H9 (cell line): ENCODE results near the gene TPP1. TPM values are rescaled to one million over a fixed set of nuclear protein-coding genes. Genes with fewer than 3 reads are reported as not detected.

Source experiments
- DNase-seq: peaks from one replicate; pipeline ENCODE4 v3.0.0-alpha.2; 2017
- H2AFZ ChIP-seq: one replicate; pipeline ENCODE4 v1.6.1; 2013; ENCODE audit warnings: mild to moderate bottlenecking, low read length, control low read depth, moderate library complexity
- H2AK5ac ChIP-seq: 2 replicates; pipeline ENCODE4 v1.6.1; 2013; ENCODE audit warnings: low read length, control low read depth, mixed read lengths; ENCODE audit not compliant: insufficient read length
- H2BK120ac ChIP-seq: one replicate; pipeline ENCODE4 v1.6.1; 2013; ENCODE audit warnings: low read depth, mild to moderate bottlenecking, low read length, control low read depth, inconsistent platforms; ENCODE audit not compliant: poor library complexity, severe bottlenecking
- H2BK12ac ChIP-seq: 2 replicates; pipeline ENCODE4 v1.6.1; 2013; ENCODE audit warnings: low read length, control low read depth, mixed read lengths, low read depth; ENCODE audit not compliant: insufficient read length
- H2BK15ac ChIP-seq: 2 replicates; pipeline ENCODE4 v1.6.1; 2013; ENCODE audit warnings: low read depth, low read length, control low read depth
- H2BK20ac ChIP-seq: one replicate; pipeline ENCODE4 v1.6.1; 2013; ENCODE audit warnings: low read depth, mild to moderate bottlenecking, low read length, control low read depth, inconsistent platforms; ENCODE audit not compliant: poor library complexity, severe bottlenecking
- H2BK5ac ChIP-seq: 2 replicates; pipeline ENCODE4 v1.6.1; 2013; ENCODE audit warnings: low read length, control low read depth, mixed read lengths; ENCODE audit not compliant: insufficient read length
- H3K14ac ChIP-seq: 2 replicates; pipeline ENCODE4 v1.6.1; 2013; ENCODE audit warnings: low read length, control low read depth; ENCODE audit not compliant: insufficient read depth
- H3K18ac ChIP-seq: 2 replicates; pipeline ENCODE4 v1.6.1; 2013; ENCODE audit warnings: low read depth, mild to moderate bottlenecking, mixed read lengths, low read length, control low read depth; ENCODE audit not compliant: insufficient read length
- H3K23ac ChIP-seq: 2 replicates; pipeline ENCODE4 v1.6.1; 2013; ENCODE audit warnings: low read length, control low read depth, mixed read lengths, low read depth; ENCODE audit not compliant: insufficient read length
- H3K23me2 ChIP-seq: 2 replicates; pipeline ENCODE4 v1.6.1; 2013; ENCODE audit warnings: low read depth, mild to moderate bottlenecking, mixed read lengths, low read length, control low read depth; ENCODE audit not compliant: insufficient read length, poor library complexity, severe bottlenecking
- H3K27ac ChIP-seq: 2 replicates; pipeline ENCODE4 v1.5.1; 2013; ENCODE audit warnings: low read length, control low read depth, mixed read lengths, low read depth; ENCODE audit not compliant: insufficient read length
- H3K27me3 ChIP-seq: 2 replicates; pipeline ENCODE4 v1.6.1; 2013; ENCODE audit warnings: low read length, control low read depth, inconsistent platforms; ENCODE audit not compliant: insufficient read depth
- H3K4ac ChIP-seq: 2 replicates; pipeline ENCODE4 v1.6.1; 2013; ENCODE audit warnings: low read depth, mild to moderate bottlenecking, control low read depth, inconsistent platforms, low read length, moderate library complexity
- H3K4me1 ChIP-seq: 2 replicates; pipeline ENCODE4 v1.6.1; 2013; ENCODE audit warnings: low read length, control low read depth, inconsistent platforms; ENCODE audit not compliant: insufficient read depth
- H3K4me2 ChIP-seq: 2 replicates; pipeline ENCODE4 v1.6.1; 2013; ENCODE audit warnings: low read length, control low read depth, mixed read lengths; ENCODE audit not compliant: insufficient read length, insufficient read depth
- H3K56ac ChIP-seq: 2 replicates; pipeline ENCODE4 v1.6.1; 2013; ENCODE audit warnings: low read depth, mild to moderate bottlenecking, mixed read lengths, low read length, control low read depth; ENCODE audit not compliant: insufficient read length
- H3K79me1 ChIP-seq: 2 replicates; pipeline ENCODE4 v1.6.1; 2013; ENCODE audit warnings: low read depth, mild to moderate bottlenecking, moderate library complexity, low read length, control low read depth, inconsistent platforms; ENCODE audit not compliant: insufficient read depth, poor library complexity, severe bottlenecking
- H3K79me2 ChIP-seq: 2 replicates; pipeline ENCODE4 v1.6.1; 2013; ENCODE audit warnings: low read length, control low read depth, inconsistent platforms; ENCODE audit not compliant: insufficient read depth
- H3K9ac ChIP-seq: 2 replicates; pipeline ENCODE4 v1.6.1; 2013; ENCODE audit warnings: low read length, control low read depth, mixed read lengths; ENCODE audit not compliant: insufficient read length; ENCODE audit errors: extremely low read depth
- H3K9me3 ChIP-seq: one replicate; pipeline ENCODE4 v1.6.1; 2013; ENCODE audit warnings: low read depth, low read length, inconsistent platforms; ENCODE audit not compliant: control insufficient read depth
- H3T11ph ChIP-seq: one replicate; pipeline ENCODE4 v1.6.1; 2013; ENCODE audit warnings: mild to moderate bottlenecking, low read length, control low read depth, inconsistent platforms
- H4K20me1 ChIP-seq: one replicate; pipeline ENCODE4 v1.6.1; 2013; ENCODE audit not compliant: control insufficient read depth, insufficient read length, insufficient read depth
- H4K5ac ChIP-seq: 2 replicates; pipeline ENCODE4 v1.6.1; 2013; ENCODE audit warnings: low read depth, mild to moderate bottlenecking, mixed read lengths, low read length, control low read depth; ENCODE audit not compliant: insufficient read length
- H4K8ac ChIP-seq: replicated peaks from 2 replicates; pipeline ENCODE4 v1.6.1; 2013; ENCODE audit warnings: low read length, control low read depth, mixed read lengths, low read depth; ENCODE audit not compliant: insufficient read length
- H4K91ac ChIP-seq: 2 replicates; pipeline ENCODE4 v1.6.1; 2013; ENCODE audit warnings: low read depth, mild to moderate bottlenecking, moderate library complexity, mixed read lengths, low read length, control low read depth; ENCODE audit not compliant: insufficient read length
- H3K27ac Mint-ChIP-seq, 3 experiments: 2 replicates in 2 of 3; 3 replicates in 1 of 3; pipeline ENCODE4 v1.8.0; 2020 to 2021; ENCODE audit warnings: mixed read lengths in 3 of 3, mild to moderate bottlenecking in 1 of 3, moderate library complexity in 1 of 3
- H3K27me3 Mint-ChIP-seq: 2 replicates; pipeline ENCODE4 v1.8.0; 2021; ENCODE audit warnings: low read depth, mild to moderate bottlenecking, moderate library complexity, mixed read lengths
- H3K36me3 Mint-ChIP-seq, 3 experiments: 2 replicates in 2 of 3; 3 replicates in 1 of 3; pipeline ENCODE4 v1.8.0; 2020 to 2021; ENCODE audit warnings: low read depth in 3 of 3, mixed read lengths in 3 of 3; ENCODE audit not compliant: insufficient read depth in 1 of 3
- H3K4me1 Mint-ChIP-seq, 2 experiments: 2 replicates each; pipeline ENCODE4 v1.8.0; 2020; ENCODE audit warnings: mixed read lengths in 2 of 2
- H3K4me3 Mint-ChIP-seq, 2 experiments: 2 replicates in 1 of 2; 3 replicates in 1 of 2; pipeline ENCODE4 v1.8.0; 2020 to 2021; ENCODE audit warnings: mild to moderate bottlenecking in 2 of 2, mixed read lengths in 2 of 2, moderate library complexity in 1 of 2
- H3K9me3 Mint-ChIP-seq, 2 experiments: 2 replicates in 1 of 2; 3 replicates in 1 of 2; pipeline ENCODE4 v1.8.0; 2020; ENCODE audit warnings: mild to moderate bottlenecking in 2 of 2, mixed read lengths in 2 of 2, moderate library complexity in 1 of 2
- WGBS: extraction: QIAGEN DNeasy Blood & Tissue Kit; methylation state at CpG from one replicate; pipeline ENCODE4 v1.1.7; 2013; ENCODE audit warnings: missing lambda C conversion rate, low lambda C conversion rate, mixed read lengths; ENCODE audit not compliant: insufficient read length; ENCODE audit errors: extremely low coverage; 5-methylcytosine and 5-hydroxymethylcytosine counted together
- total RNA-seq: library from RNA; stranded (reverse); gene quantifications from 2 replicates; pipeline ENCODE4 v1.2.1, GENCODE V29; 2021
- TF ChIP-seq, protein P1 (sequence below): fragments of 200-600 bp; sonication (generic); conservative IDR thresholded peaks from 3 replicates; pipeline ENCODE4 v1.8.0; 2021; ENCODE audit warnings: antibody characterized with exemption, mild to moderate bottlenecking

TPP1 gene
- total RNA-seq, 1 experiment from 2014 or later: 37.2 TPM

DNA sequence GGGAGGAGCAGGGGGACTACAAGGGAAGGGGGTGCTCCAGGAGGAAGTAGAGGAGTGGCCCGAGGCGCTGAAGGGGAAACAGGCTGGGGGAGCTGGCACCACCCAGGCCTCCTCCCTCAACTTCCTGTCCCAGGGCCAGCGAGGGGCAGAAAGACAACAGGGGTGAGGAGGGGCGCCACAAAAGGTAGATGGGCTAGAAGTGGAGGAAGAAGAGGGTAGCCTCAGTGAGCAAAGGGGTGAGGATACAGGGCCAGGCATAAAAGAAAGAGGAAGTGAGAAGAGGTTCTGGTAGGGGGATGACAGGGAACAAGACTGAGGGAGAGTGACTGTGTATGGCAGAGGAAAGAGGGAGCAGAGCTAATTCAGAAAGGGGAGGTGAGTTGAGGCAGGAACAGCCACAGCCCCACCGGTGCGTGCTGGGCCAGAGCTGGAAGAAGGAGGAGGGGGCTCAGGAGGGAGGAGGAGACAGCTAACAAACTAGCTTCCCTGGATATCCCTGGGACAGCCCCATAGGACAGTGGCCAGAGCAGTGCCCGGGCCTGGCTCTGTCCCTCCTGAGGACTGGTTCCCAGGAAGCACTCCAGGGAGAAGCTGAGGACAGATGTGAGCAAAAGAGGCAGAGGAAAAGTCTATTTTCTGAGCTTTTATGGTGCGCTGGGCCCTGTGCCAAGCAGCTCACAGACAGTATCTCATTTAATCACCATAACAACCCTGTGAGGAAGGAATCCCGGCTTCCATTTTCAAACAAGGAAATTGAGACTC is 27.9 kb upstream of the TPP1 start:
- no peak overlapping the region for H2AFZ ChIP-seq
- Mint-ChIP-seq H3K36me3 (no peaks in the 10 kb centered on the region), H3K9me3 (no peaks in the 10 kb centered on the region), H3K4me3 (no peak overlapping the region), H3K4me1 (no peaks in the 10 kb centered on the region), H3K27ac (no peak overlapping the region), H3K27me3 (0 out of 2 replicates have a peak, but pooled peaks cover 2% of the 10 kb centered on the region)
- H3K27me3 ChIP-seq: 0 out of 2 replicates have a peak, but pooled peaks cover 1% of the 10 kb centered on the region
- no peaks in the 10 kb centered on the region for H4K20me1 ChIP-seq
- no peaks in the 10 kb centered on the region for H3K79me1 ChIP-seq
- no peak overlapping the region for H4K5ac ChIP-seq
- no peak overlapping the region for H2BK5ac ChIP-seq
- H3K56ac ChIP-seq: no peak overlapping the region
- H2BK20ac ChIP-seq: no peak overlapping the region
- no peak overlapping the region for H4K91ac ChIP-seq
- no peak overlapping the region for H3K18ac ChIP-seq
- H3K79me2 ChIP-seq: no peaks in the 10 kb centered on the region
- no peak overlapping the region for H3T11ph ChIP-seq
- H3K4ac ChIP-seq: no peak overlapping the region
- H2BK12ac ChIP-seq: no peak overlapping the region
- no peak overlapping the region for H3K23ac ChIP-seq
- H3K4me2 ChIP-seq: no peak overlapping the region
- H2BK120ac ChIP-seq: no peak overlapping the region
- H3K9ac ChIP-seq: no peak overlapping the region
- no peak overlapping the region for H2AK5ac ChIP-seq
- peaks cover 2% of the 10 kb centered on the region; the same call in 1 of the 2 replicates for H3K4me1 ChIP-seq
- TF ChIP-seq, protein P1, sequence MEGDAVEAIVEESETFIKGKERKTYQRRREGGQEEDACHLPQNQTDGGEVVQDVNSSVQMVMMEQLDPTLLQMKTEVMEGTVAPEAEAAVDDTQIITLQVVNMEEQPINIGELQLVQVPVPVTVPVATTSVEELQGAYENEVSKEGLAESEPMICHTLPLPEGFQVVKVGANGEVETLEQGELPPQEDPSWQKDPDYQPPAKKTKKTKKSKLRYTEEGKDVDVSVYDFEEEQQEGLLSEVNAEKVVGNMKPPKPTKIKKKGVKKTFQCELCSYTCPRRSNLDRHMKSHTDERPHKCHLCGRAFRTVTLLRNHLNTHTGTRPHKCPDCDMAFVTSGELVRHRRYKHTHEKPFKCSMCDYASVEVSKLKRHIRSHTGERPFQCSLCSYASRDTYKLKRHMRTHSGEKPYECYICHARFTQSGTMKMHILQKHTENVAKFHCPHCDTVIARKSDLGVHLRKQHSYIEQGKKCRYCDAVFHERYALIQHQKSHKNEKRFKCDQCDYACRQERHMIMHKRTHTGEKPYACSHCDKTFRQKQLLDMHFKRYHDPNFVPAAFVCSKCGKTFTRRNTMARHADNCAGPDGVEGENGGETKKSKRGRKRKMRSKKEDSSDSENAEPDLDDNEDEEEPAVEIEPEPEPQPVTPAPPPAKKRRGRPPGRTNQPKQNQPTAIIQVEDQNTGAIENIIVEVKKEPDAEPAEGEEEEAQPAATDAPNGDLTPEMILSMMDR: no peak
- H3K14ac ChIP-seq: no peak overlapping the region
- no CpG with 5 or more reads among the region's 9 CpGs for WGBS
- no peak for DNase-seq
- H3K9me3 ChIP-seq: no peaks in the 10 kb centered on the region
- no peak overlapping the region for H2BK15ac ChIP-seq
- H3K23me2 ChIP-seq: no peaks in the 10 kb centered on the region
- H3K27ac ChIP-seq: no peak overlapping the region
- no peak overlapping the region for H4K8ac ChIP-seq
